NCI-H345 treated with DMSO at 0.1 percent for 48 hours (cell line): ENCODE data around the gene FNDC11.
"Not testable (repeated sequence)": the region's sequence is repeated elsewhere in the genome, so short reads cannot be mapped to it uniquely, and the experiment has no call there.

Experiments used
- DNase-seq: peaks from one replicate; lab custom pipeline; 2025; ENCODE audit not compliant: unreplicated experiment; lab: John Stamatoyannopoulos, UW

The FNDC11 gene

DNA sequence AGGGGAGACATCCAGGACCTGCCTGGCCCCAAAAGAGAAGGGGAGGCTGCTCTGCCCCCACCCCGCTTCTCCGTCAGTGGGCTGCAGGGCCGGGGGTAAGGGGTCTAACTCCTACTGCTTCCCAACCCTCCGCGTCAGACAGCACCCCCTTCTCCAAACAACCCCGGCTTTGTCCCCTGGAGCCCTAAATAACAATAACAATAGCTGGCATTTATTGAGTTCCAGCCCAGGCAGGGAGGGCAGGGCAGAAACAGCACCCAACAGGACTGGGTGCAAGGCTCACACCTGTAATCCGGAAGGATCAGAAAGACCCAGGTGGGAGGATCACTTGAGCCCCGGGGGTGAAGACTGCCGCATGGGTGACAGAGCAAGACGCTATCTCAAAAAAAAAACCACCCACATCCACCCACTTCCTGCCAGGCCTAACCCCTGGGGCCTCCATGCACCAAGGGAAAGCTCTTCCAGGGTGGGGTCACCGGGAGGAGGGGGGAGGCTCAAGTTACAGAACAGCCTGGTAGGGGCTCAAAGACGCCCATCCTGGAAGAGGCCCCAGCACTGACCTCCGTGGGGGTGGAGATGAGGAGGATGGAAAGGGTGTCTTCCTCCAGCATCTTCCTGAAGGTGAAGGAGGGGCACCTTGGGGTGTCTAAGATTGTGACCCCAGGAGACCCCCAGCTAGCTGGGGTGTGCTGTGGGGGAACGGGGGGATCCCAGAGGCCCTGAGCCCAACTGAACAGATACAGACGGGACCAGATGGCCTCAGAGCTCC lies 1.3 kb upstream of the FNDC11 start:
- no peak for DNase-seq

GRCh38 chr20:63553251-63553932 lies 567 bp upstream of the FNDC11 start:
- peak; percentile 56 for DNase-seq

GRCh38 chr20:63554361-63555278 lies 661 bp downstream of the FNDC11 start:
- DNase-seq = no peak

GRCh38 chr20:63555661-63556381 lies 1.9 kb downstream of the FNDC11 start:
- DNase-seq = no peak

DNA sequence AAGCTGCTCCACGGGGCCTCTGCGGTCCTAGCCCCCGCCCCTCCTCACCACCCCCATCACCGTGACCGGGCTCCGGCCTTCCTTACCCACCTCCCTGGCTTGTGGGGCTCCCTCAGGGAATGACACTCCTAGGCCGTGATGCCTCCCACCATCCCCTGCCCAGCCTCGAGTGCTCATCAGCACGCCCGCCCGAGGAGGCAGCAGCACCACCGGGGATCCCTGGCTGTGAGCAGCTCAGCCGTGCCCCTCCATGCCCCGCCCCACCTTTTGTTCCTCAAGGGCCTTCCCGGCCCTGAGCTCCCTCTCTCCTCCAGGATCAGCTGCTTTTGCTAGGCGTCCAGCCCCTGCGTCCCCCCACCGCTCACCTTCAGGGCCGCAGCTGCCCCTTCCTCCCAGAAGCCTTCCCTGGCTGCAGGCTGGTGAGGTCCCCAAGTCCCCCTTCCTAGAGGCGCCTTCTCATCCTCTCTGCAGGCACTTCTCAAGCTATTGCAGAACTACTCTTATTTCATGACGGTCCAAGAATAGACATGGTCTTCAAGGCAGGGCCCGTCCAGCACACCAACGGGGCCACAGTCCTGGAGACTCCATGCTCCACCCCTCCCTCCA lies 3.0 kb downstream of the FNDC11 start:
- DNase-seq = peak; percentile 47

DNA sequence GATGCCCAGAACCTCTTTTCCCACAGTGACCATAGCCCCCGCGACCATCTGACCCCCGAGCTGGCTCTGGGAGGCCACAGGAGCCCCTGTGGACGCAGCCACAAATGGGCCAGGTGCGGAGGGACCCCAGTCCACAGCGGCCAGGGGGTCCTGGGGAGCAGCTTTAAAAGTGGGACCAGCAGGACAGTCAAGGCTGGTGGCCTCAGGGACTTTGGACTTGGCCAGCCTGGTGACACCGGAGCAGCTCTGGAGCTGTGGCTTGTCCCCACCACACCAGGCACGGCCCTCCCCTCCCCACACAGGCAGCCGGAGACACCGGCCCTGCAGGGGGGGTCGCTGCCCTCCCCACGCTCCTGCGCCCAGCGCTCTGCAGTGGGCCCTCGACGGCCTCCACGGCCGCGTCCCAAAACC lies 3.5 kb downstream of the FNDC11 start:
- DNase-seq = no peak

DNA sequence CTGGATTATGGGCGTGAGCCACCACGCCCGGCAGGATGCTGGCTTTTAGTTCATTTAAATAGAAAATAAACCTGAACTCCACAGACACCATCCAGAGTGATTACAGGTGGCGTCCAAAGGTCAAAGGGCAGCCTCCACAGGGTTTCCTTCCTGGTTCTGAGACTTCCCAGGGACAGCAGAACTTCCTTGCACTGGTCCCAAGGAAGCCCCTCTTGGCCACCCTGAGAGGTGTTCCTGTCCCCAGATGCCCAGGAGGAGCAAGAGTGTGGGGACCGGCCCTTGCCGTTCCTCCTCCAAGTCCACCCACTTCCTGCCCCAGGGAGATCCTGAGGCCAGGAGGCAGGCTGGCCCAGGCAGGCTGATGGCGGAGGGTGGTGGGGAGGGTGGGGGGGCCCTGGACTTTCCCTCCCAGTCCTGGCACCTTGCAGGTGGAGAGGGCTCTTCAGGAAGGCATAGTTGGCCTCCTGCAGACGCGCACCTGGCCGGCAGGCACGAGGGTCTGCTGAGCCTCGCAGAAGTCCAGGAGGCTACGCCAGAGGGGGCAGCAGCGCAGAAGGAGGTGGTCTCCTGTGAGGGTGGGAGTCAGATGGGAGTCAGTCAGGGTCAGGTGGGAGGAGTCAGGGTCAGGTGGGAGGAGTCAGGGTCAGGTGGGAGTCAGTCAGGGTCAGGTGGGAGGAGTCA lies 5.0 kb downstream of the FNDC11 start:
- DNase-seq = no peak

GRCh38 chr20:63559485-63560332 lies 5.8 kb downstream of the FNDC11 start:
- DNase-seq = not testable (repeated sequence)

GRCh38 chr20:63560333-63560805 lies 6.4 kb downstream of the FNDC11 start:
- no peak for DNase-seq

- no peak for DNase-seq
Observed at GRCh38 chr20:63560856-63561609, 7.1 kb downstream of the FNDC11 start.

DNA sequence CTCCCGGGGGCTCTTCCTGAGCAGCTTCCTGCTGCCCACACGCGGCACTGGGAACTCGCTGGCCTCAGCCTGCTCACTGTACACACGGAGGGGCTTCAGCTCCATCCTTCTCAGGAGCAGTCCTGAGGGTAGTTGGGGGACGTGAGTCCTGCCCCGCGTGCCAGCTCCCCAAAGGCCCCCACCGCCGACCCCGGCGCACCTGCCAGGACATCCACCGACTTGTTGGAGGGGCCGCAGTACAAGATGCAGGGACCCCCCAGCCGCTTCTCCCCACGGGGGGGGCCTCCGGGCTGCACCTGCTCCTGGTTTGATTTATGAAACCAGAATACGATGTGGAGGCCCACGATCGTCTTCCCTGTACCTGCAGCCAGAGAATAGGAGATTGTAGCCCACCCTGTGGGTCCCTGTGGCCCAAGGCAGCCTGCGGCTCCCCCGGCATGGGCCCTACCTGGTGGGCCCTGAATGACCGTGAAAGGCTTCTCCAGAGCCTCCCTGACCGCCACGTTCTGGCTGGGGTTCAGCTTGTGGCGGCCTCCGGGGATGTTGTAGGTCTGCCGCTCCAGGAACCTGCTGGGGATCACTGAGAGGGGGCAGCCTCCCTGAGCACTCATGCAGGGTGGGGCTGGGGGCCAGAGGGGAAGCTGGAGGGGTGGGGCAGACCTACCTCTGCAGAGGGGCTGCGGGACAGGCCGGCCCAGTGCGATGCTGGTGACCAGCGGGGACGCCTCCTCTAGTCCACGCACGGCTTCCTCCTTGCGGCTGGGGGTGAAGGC lies 7.9 kb downstream of the FNDC11 start:
- no peak for DNase-seq

- DNase-seq = no peak
Observed at GRCh38 chr20:63562461-63563224, 8.7 kb downstream of the FNDC11 start.

GRCh38 chr20:63563225-63563935 lies 9.4 kb downstream of the FNDC11 start:
- DNase-seq = no peak

DNA sequence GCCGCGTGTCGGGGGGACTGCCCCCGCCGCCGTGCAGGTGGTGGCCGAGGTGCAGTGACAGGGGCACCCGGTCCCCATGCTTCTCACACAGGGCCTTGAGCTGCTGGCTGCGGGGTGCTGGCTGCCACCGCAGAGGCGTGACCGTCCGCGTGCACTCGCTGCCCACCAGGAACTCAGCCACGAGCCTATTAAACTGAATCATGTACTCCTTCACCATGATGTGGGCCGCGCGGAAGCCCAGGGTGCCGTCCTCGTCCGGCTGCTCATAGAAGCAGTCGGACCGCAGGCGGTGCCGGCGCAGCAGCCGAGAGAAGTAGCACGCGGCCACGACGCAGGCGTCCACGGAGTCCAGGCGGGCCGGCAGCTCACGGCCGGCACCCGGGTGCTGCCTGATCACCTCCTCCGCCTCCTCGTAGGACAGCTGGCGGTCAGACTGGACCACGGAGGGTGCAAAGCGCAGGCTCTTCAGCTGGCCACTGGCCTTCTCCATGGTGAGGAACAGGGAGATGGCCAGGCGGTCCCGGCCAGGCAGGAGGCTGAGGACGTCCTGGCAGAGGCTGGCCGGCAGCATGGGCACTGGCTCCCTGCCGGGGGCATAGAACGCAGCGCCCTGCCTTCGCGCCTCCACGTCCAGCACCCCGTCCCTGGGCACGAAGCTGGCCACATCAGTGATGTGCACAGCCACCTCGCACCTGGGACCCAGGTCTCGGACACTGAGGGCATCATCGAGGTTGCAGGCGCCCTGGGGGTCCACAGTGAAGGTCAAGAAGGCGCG lies 10.3 kb downstream of the FNDC11 start:
- no peak for DNase-seq

- DNase-seq = no peak
Observed at GRCh38 chr20:63565021-63565698, 11.2 kb downstream of the FNDC11 start.
